CD4-positive, alpha-beta T cell treated with Interleukin-4 for 1 hour (primary cell): ENCODE measurements around the gene SH3BP4.
A peak's percentile ranks its signal among the peaks of the same experiment; 100 is the strongest.

Experiments
- DNase-seq, 2 donors: peaks; one replicate each; pipeline ENCODE4 v3.0.0-alpha.2; 2020 to 2022

SH3BP4 gene

DNA sequence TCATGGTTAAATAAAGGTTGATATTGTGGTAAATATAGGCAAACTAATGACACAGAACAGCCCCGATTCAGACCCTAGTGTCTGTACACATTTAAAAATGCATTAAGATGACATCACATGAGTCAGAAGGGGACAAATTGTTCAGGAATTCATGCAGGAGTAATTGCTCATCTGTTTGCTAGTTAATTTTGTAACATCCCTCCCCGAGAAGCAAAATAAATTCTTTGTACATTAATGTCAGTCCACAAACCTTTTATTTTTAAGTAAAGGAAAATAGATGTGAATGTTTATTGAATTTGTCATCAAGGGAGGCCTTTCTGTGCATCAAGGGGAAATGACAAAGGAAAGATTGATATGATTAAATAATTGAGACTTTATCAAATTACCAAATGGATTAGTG lies 69.9 kb downstream of the SH3BP4 start:
- no peak for DNase-seq

DNA sequence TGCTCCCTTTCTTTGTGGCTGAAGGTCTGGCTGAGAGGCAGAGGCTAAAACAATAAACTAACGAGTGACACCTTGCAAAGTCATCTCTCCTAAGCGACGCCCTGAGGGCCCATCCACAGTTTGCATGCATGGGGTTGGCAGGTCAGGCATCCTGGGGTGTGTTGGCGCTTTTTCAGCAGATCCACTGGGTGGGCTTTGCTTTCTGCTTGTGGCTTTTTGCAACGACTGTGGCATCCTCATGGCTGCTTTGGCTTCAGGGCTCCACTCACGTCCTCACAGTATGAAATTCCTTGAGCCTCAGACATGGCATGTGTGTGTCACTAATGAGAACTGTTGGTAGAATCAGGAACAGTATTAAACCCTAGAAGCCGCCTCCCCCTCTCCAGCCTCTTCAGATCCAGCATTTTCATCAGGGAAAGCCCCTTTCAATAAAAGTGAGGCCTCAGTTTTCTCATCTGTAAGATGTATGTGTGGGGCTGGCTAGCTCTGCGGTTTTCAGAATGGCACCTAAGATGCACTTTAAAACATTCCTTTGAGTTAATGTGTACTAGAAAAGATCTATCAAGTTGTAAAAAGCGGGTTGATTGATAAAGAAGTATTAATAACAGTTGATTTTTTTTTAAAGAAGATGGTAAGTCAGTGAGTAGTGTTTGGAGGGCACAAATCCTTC lies 72.5 kb downstream of the SH3BP4 start:
- no peak for DNase-seq

DNA sequence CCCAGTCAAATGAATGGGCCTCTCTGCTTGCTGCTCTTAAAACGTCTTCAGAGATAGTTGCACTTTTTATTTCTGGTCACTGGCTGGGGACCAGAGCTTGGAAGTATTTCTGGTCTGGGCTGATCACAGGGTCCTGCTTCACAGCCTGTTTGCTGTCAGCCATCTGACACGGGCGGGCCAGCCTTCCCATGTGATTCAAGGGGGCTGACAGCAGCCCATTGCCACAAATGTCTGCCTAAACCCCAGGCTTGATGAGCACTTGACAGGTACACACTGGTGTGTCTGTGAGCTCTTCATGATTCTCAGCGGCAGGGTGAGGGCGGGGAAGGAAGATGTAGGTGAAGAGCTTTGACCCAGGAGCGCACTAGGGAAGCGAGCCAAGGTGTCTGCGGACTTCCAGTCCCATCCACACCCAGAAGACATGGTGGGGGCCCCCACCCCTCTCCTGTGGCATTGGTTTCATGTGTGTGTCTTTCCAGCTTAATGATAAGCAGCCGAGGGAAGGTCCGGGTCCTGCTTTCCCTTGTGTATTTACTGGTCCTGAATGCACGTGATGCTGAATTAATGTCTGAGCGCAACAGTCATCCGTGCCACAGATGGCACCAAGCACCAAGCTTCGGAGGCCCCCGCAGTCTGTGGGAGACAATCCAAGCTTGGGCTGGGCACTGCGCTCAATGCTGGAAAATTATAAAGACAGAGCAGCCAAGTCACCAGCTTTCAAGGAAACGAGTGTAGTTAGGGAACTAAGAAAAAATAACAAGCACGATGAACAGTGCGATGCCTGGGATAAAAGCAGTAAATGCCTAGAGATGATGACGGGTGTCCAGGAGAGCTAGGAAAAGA lies 73.3 kb downstream of the SH3BP4 start:
- DNase-seq: no peak

DNA sequence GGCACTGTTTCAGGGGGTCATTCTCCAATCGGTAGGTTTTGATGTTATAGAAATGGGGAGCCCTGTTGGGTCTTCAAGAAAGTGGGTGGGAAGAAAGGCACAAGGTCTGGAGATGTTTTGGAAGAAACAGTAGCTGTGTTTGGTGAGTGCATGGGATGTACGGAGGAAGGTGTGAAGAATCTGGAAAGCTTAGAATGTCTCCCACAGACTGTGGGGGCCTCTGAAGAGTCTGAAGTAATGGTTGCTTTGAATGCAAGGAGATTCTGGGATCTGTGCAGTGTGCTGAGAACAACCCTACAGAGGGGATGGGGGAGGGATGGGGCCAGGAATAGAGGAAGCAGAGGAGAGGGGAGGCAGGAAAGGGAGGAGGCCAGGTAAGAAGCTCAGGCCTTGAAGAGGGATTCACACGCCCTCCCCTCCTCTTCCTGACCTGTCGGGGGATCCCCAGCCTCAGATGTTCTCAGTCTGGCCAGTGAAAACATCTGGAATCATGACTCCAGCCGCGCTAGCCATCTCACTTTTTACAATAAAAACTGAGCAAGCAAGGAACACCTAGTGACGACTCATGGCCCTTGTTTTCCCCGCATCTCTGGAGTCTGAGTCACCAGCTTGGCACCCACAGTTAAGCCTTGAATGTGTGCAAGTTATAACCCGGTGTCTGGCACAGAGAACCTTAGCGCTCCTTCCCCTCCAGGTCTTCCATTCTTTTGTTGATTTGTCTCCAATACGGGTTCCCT lies 74.2 kb downstream of the SH3BP4 start:
- DNase-seq: no peak

DNA sequence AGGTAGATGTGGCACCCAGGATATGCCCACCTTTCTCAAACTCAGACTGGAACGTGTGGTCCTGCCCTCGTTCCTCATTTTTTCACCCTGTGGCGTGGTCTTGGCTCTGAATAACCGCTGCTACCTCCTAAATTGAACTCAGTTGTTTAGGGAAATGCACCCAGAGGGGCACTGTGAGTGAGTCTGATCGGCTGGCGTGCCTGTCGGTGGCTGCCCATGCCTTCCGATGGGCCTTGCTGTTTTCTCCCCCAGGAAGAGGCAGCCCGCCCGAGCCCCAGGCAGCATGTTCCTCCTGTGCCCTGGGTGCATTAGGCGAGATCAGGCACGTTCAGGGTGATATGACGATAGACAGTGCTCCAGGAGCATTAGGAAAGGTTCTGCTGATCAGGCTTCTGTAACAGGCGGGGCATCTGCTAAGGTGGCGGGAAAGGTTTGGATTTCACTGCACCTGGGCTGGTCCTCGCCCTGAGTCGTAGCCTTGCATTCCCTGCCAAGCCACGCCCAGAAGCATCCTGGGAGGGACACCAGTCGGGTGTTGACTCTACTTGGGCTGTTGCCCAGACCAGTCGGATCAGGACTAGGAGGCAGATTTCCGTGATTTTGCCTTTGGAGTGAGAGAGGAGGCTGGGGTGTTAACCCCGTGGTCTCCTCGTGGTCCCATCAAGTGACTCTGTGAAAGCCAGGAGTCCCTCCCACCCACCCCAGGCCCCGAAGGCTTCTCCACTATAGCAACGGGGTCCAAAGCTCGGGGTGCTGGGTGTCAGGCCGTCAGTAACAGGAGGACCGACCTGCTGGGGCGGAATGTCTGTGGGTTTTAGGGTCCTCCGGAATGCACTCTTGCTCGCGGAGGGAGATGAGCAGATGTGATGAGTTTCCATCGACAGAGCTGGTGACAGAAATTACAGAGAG lies 75.1 kb downstream of the SH3BP4 start:
- DNase-seq: no peak

DNA sequence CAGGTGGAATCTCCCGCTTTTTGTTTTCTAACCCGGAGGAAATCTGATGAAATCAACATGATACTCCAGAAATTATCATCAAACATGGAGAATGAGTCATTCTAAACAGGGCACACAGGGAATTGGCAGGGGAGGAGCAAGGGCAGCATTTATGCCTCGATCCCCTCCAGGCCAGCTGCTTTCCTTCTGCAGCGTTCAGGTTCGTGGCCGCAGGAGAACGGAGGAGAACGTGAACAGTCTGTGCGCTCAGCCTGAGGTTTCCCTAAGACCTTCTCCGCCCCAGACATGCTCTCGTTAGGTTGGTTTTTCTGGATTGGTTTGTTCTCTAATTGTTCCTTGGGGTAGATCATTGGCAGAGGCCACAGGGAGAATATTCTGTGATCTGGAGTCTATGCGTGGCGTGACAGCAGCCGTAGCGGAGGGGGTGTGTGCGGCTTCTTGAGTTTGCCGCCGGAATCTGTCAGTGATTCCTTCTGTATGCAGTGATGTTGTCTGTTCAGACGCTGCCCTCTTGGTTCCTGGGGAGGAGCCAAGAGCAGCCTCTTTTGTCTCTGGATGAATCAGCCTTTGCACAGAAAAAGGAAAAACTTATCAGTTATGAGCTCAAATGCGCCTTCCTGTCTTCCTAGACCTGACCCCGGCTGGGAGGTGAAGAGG lies 75.9 kb downstream of the SH3BP4 start:
- no peak for DNase-seq

DNA sequence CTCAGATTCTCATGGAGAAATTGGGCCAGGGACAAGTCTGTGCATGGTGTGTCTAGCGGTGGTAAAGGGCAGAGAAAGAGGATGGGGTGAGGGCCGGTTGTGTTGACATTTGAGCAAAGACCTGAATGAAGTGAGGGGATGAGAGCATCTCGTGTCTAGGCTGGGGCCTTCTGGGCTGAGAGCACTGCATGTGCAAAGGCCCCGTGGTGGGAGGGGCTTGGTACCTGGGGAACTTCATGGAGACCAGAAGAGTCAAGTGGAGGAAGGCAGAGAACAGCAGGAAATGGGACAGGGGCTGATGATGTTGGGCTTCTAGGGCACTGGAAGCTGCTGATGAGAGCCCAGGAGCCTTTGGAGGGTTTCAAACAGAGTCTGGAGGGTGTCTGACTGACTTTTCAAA lies 76.8 kb downstream of the SH3BP4 start:
- no peak for DNase-seq

DNA sequence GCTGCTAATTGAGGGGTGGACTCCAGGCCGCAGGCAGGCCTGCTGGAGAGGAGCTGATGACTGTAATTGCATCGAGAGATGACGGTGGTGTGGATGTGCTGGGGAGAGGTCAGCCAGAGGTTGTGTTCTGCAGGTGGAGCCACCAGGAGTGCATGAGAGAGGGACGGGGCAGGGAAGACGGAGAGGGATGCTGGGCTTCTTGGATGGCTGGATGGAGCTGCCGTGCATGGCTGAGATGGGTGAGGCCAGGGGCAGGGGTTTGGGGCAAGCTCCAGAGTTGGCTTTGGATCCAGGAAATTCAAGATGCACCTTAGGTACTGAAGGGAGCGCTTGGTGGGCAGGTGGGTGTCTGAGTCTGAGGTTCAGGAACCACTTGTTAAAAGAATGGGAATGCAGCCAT lies 77.2 kb downstream of the SH3BP4 start:
- no peak for DNase-seq

DNA sequence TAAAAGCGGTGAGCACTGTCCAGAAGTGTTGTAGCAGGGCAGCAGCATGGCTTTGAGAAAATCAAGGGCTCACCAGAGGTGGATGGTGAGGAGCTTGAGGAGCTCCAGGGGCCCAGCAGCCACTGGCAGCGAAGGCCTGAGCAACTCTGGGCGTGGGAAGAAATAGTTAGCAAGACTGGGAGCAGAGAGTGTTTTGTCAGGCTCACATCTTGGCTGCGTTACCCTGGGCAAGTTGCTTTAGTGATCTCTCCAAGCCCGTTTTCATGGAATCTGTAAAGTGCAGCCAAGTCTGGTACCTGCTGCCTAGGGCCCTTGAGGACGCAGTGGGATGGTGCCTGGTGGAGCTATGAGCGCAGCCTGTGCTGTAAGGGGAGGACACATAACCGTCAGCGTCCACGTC lies 78.3 kb downstream of the SH3BP4 start:
- DNase-seq: no peak

DNA sequence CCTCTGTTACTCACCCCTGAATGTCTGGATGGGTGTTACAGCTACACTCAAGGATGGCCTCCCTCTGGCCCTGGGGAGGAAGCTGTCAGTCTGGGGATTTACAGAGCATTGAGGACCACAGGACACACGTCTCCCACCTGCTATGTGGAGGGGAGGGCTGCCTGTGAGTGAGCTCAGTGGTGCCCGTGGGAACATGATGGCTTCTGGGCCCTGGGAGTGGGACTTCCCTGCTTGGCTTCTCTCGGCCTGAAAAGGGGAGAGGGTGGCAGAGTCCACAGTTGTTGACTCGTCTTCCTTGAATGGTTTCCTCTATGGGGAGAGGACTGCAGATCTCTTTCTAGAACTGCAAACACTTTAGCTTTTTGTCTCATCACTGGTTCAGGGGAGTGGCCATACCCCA lies 79.1 kb downstream of the SH3BP4 start:
- no peak for DNase-seq

DNA sequence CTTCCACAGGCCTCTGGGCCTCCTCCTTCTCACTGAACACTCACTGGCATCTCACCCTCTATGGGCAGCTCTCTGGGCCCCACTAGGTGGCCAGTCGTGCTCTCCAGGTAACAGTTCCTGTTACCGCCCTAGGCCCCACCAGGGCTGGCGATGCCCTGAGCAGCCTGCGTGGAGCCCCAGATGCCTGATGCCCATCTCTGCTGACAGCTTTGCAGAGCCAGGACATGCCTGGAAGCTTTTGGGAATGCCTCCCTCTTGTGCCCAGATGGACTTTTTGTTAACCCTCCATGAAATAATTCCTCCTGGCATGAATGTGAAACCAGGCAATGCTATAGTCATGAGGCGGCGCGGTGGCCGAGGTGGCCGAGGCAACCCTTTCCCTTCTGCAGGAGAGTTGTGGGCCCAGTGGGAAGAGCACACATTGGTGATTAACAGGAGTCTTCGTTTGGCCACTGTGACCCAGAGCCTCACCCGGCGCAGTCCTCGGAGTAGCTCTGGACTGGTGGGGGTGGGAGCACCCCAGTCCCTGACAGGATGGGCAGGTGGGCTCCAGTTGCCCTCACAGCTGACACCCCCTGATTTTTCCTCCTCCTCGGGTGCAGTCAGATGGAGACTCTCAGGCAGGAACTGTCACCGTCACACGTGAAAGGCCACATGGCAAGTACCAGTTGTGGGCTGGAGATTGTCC lies 80.0 kb downstream of the SH3BP4 start:
- no peak for DNase-seq

DNA sequence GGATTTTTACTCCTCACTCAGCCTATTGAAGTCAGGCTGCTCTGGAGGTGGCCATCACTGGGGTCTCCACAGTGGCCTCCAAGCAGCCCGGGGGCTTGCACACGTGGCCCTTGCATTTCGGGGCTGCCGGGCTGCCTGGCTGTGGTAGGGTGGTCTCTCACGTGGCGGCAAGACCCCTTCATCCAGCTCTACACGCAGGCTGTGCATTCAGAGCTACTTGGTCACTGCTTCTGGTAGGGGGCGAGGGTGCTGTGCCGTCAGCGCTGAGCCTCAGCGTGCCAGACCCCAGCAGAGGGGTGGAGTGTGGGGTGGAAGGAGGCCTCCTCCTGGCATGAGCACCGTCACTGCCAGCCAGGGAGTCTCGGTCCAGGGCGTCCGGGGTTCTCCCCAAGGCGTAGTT lies 80.6 kb downstream of the SH3BP4 start:
- DNase-seq: no peak

DNA sequence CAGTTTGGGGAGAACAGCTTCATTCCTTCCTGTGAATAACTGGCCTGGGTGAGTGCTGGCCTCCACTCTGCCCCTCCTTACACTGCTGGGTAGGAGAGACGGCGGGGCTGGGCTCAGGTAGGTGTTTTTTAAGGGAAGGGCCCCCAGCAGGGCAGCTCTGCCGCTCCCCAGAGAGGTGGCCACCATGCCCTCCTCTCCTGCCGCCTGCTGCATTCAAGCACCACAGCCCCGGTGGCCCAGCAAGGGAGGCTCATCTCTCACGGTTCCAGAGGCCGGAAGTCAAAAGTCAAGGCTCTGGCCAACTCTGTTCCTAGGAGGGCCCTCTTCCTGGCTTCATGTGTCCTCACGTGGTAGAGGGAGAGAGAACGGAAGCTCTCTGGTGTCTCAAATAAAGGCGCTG lies 81.1 kb downstream of the SH3BP4 start:
- no peak for DNase-seq

DNA sequence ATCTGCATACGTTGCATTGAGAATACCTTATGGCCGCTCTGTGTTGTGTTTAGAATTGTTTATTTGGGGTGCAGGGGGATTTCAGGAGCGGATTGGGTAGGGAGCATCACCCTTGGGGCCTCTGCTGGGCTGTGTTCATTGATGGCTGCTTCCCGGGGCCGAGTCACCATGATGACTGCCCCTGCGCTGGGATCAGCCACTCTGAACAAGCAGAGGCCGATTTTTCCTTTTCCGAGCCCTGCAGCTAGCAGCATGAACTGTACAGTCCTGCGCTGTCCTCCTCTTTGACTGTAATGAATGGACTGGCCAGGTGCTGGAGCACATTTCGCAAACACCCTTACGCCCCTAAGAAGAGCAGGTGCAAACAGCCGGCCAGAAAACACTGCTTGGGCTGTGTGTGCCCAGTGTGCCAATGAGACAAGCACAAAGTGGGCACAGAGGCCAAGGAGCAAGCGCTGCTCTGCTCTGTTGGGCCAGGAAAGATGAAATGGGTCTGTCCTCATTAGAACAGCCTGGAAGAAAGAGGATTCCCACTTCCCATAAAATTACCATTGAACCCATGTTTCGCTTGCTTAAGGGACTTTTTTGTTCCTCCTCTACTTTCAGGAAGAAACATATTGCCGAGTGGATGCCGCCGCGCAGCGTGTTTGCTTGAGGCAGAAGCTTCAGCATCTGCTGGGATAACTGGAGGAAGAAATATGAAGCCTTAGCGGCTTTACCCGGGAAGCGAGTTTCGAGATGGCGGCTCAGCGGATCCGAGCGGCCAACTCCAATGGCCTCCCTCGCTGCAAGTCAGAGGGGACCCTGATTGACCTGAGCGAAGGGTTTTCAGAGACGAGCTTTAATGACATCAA lies 82.7 kb downstream of the SH3BP4 start:
- no peak for DNase-seq

DNA sequence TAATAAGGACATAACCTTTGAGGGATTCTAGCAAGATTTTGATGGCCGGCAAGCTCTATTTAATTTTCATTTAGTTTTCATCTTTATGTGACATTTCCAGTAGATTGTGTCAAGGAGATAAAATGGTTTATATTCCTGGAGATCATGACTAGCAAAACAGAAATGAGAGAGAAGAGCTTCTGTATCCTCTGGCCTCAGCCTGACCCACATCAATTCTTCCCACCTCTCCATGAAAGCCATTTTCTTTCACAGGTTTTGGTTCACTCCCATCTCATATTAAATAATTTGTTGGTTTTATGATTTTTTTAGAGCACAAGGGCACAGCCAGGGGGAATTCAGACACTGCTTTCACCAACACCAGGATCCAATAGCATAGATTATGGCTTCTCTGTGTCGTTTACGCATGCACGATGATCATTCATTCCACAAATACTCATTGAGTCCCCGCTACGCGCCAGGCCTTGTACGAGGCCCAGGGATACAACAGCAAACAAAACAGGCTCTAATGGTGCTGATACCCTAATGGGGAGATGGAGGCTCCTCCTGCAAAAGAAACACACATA lies 85.9 kb downstream of the SH3BP4 start:
- no peak for DNase-seq

DNA sequence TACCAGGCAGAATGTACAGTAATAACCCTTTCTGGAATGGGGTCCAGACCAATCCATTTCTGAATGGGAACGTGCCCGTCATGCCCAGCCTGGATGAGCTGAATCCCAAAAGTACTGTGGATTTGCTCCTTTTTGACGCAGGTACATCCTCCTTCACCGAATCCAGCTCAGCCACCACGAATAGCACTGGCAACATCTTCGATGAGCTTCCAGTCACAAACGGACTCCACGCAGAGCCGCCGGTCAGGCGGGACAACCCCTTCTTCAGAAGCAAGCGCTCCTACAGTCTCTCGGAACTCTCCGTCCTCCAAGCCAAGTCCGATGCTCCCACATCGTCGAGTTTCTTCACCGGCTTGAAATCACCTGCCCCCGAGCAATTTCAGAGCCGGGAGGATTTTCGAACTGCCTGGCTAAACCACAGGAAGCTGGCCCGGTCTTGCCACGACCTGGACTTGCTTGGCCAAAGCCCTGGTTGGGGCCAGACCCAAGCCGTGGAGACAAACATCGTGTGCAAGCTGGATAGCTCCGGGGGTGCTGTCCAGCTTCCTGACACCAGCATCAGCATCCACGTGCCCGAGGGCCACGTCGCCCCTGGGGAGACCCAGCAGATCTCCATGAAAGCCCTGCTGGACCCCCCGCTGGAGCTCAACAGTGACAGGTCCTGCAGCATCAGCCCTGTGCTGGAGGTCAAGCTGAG lies 89.6 kb downstream of the SH3BP4 start:
- no peak for DNase-seq

DNA sequence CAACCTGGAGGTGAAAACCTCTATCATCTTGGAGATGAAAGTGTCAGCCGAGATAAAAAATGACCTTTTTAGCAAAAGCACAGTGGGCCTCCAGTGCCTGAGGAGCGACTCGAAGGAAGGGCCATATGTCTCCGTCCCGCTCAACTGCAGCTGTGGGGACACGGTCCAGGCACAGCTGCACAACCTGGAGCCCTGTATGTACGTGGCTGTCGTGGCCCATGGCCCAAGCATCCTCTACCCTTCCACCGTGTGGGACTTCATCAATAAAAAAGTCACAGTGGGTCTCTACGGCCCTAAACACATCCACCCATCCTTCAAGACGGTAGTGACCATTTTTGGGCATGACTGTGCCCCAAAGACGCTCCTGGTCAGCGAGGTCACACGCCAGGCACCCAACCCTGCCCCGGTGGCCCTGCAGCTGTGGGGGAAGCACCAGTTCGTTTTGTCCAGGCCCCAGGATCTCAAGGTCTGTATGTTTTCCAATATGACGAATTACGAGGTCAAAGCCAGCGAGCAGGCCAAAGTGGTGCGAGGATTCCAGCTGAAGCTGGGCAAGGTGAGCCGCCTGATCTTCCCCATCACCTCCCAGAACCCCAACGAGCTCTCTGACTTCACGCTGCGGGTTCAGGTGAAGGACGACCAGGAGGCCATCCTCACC lies 90.2 kb downstream of the SH3BP4 start:
- DNase-seq: peak in 1 of 2 donors; percentile 10

DNA sequence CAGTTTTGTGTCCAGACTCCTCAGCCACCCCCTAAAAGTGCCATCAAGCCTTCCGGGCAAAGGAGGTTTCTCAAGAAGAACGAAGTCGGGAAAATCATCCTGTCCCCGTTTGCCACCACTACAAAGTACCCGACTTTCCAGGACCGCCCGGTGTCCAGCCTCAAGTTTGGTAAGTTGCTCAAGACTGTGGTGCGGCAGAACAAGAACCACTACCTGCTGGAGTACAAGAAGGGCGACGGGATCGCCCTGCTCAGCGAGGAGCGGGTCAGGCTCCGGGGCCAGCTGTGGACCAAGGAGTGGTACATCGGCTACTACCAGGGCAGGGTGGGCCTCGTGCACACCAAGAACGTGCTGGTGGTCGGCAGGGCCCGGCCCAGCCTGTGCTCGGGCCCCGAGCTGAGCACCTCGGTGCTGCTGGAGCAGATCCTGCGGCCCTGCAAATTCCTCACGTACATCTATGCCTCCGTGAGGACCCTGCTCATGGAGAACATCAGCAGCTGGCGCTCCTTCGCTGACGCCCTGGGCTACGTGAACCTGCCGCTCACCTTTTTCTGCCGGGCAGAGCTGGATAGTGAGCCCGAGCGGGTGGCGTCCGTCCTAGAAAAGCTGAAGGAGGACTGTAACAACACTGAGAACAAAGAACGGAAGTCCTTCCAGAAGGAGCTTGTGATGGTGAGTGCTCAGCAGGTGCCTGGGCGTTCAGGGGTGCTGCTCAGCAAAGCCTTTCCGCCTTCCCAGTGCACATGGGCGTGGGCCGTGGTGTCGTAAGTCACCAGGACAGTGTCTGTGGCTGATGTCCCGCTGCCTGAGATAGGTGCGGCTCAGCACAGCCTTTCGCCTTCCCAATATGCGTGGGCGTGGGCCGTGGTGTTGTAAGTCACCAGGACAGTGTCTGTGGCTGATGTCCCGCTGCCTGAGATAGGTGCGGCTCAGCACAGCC lies 91.0 kb downstream of the SH3BP4 start:
- DNase-seq: peak in 1 of 2 donors; percentile 9
